NCI-H1105 (cell line): ENCODE measurements around the gene DOK7.
"Not testable (repeated sequence)": the region's sequence is repeated elsewhere in the genome, so short reads cannot be mapped to it uniquely, and the experiment has no call there.

ENCODE experiments used
- DNase-seq: peaks from one replicate; lab custom pipeline; 2025; lab: John Stamatoyannopoulos, UW

Gene DOK7

GRCh38 chr4:3502941-3503936, 40.1 kb downstream of the DOK7 start:
- no peak for DNase-seq

GRCh38 chr4:3505231-3505630, 42.1 kb downstream of the DOK7 start:
- no peak for DNase-seq

GRCh38 chr4:3508542-3508941, 45.4 kb downstream of the DOK7 start:
- no peak for DNase-seq

DNA sequence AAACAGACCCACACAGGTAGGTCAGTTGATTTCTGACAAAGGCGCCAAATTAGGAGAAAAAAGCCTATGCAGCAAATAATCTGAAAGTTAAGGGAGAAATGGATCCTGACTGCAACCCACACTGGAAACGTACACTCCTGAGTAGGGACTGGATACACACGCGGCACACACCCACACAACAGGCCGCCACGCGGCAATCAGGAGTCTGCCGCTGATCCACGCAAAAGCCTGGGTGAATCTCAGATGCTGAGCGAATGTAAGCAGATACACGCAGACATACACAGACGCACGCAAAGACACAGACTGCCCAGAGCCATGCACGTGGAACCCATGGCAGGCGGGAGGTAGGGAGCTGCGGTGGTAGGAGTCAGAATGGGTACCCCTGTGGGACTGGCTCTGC, 47.4 kb downstream of the DOK7 start:
- DNase-seq = no peak

DNA sequence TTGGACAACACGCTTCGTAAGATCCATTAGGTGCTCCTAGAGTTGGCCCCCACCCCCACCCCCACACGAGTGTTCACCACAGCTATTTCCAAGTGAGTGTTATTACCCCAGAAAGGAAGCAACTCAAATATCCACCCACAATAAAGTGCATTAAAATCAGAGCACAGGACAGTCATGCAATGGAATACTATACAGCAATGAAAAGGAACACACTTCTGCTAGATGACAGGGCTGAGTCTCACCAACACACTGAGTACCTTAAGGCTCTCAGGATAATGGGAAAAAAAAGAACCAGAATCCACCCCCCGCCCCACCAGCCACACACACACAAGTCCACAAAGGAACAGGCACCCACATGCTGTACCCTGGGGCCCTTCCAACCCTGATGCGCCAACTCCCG, 48.1 kb downstream of the DOK7 start:
- no peak for DNase-seq

DNA sequence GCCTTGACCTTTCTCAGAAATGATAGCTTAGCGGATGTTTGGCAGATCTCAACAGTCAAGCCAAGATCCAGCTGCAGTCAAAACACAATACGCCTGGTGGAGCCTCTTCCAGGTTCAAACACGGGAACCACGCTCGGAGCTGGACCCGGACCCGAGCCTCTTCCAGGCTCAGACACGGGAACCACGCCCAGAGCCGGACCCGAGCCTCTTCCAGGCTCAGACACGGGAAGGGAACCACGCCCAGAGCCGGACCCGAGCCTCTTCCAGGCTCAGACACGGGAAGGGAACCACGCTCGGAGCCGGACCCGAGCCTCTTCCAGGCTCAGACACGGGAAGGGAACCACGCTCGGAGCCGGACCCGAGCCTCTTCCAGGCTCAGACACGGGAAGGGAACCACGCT, 48.5 kb downstream of the DOK7 start:
- not testable (repeated sequence) for DNase-seq

- no peak for DNase-seq
Measured at GRCh38 chr4:3512279-3512678, 49.2 kb downstream of the DOK7 start.

DNA sequence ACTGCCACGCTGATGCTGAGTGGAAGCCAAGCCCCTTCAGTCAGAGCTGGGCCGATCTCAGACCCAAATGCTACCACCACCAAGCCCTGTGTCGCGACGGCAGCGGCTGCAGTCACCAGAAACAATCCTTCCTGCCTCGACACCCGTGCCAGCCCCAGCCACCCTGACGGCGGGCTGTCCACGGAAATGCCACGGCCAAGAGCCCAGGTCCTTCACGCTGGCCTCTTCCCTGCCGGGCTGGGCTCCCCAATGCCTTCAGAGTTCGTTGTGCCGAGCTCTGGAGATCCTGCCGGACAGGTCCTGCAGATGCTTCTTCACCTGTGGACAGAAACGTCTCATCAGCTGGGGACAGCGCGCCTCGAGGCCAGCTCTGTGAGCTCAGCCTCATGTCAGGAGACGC, 49.6 kb downstream of the DOK7 start:
- no peak for DNase-seq

GRCh38 chr4:3513807-3514206, 50.7 kb downstream of the DOK7 start:
- DNase-seq = no peak

DNA sequence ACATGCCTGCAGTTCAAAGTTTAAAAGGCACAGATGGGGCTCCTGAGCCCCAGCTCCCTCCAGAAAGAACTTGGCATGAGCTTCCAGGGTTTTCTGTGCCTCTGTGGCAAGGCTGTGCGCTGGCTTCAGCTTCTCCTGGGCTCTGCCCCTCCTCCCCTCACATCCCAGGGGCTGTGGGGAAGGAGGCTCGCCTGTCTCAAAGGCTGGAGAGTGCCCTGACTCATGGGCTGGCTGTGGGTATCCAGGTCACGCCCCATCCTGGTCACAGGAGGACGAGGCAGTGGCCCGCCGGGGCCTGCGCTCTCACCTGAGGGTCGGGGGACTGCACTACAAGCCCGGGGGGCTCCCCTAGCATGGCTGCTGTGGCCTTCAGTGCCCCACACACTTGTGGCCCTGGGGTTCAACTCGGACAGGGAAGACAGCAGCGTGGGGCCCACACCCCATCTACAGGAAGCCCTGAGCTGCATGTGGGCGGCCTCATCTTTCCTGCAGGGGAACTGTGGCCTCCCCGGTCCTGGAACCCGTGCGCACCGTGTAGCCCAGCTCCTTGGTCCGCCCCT, 51.2 kb downstream of the DOK7 start:
- no peak for DNase-seq

DNA sequence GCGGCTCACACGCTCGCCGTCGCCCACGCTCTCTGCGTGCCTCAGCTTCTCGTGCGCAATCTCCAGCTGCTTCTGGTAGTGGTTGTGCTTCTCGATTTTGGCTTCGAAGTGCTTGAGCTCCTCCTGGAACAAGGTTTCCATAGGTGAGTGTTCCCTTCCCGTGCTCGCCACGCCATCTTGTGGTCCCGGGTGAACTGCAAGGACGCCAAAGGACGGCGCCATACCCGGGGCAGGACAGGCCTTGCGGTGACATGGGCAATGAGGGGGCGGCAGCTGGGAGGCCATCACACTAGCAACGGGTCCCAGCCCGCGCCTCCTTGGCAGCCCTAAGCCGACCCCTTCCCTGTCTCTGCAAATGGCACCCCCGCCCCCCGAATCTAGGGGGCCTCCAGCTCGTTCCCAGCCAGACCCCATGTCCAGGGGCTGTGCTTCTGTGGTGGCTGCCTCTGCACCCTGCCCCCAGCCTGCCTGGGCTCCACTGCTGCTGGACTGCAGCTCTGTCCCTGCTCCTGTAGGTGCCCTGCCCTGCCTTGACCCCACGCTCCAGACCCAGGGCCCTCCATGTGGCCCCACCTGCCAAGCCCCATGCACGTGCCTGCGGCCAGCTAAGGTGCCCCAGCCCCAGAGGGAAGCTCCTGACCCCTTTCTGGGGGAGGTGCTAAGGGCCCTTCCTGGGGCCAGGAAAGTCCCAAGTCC, 51.8 kb downstream of the DOK7 start:
- no peak for DNase-seq

GRCh38 chr4:3515646-3516045, 52.5 kb downstream of the DOK7 start:
- DNase-seq = no peak

DNA sequence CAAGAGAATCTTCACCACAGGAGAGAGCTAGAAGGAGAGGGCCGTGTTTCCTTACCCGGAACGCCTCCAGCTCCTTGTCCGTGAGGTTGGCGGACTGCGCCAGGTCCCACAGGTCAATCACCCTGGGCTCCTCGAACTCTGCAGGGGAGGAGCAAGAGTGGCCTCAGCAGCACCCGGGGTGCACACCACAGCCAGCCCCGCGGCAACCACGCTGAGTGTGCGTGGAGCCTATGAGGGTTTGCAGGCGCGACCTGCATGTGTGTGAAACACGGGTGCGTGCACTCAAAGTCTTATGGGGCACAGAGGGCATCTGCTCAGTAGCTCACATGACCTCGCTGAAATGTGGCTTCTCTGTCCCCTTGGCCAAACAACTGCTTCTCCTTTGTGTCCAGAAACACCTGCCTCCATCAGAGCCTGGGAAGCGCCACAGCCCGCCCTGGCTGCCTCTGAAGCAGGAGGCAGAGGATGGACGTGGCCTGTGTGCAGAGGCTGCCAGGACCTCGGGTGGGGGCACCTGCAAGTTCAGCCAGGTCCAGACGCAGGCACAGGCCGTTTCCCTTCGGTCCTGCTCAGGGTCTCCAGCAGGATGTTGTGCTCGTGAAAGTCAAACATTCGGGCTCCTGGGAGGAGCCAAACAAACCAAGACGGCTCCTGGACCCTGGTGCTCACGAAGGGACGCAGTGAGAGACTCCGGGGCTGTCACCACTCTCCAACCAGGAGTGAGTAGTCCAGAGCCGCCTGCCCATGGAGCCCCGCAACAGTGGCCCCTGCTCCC, 53.1 kb downstream of the DOK7 start:
- DNase-seq = no peak

GRCh38 chr4:3516836-3517730, 54.0 kb downstream of the DOK7 start:
- DNase-seq = no peak

DNA sequence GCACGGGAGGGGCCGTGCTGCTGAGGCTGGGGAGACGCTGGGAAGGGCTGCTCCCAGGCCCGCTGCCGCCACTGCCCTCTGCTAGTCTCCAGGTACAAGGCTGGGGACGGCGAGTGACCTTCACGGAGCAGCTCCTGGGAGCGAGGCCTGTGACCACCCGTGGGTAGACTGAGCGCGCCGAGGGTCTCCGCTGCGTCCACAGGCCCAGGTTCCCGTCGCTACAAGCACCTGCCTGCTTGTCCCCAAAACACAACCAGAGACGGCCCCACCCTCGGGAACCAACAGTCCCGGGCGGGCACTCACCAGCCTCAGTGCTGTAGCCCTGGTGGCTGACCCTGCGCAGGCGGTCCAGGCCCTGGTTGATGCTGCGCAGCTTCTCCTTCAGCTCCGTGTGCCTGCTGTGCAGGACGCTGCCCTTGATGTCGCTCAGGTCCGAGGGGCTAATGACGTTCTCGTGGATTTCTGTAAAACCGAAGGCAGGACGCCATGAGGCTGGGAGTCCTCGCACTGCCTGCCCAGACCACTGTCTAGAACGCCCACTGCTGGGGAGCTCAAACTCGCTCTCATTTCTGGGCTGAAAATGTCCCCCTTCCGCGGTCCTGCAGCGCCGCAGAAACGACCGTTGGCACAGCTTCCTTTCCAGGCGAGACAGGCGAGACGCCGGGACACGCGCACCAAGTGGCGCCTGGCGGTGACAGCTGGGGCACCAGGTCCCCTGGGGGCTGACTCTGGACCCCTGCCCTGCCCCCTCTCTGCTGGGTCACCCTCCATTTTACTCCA, 54.8 kb downstream of the DOK7 start:
- no peak for DNase-seq

GRCh38 chr4:3518511-3518880, 55.4 kb downstream of the DOK7 start:
- no peak for DNase-seq

DNA sequence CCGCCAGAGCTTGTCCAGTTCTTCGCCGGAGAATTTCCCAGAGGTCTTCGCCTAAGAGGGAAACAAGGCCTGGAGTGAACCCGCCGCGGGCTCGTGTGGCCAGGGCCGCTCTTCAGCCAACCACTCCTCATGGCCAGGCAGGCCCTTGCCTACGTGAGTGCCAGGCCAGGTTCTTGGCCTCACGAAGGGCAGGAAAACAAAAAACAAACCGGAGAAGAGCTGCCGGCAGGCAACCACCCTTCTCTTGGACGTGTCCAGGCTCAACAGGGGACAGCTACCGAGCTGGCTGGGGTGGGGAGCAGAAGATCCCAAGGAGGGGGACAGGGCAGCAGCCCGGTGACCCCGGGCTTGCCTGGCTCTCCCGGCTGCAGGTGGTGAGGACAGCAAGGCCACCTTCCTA, 55.8 kb downstream of the DOK7 start:
- DNase-seq = no peak

- no peak for DNase-seq
Measured at GRCh38 chr4:3519468-3520264, 56.6 kb downstream of the DOK7 start.

DNA sequence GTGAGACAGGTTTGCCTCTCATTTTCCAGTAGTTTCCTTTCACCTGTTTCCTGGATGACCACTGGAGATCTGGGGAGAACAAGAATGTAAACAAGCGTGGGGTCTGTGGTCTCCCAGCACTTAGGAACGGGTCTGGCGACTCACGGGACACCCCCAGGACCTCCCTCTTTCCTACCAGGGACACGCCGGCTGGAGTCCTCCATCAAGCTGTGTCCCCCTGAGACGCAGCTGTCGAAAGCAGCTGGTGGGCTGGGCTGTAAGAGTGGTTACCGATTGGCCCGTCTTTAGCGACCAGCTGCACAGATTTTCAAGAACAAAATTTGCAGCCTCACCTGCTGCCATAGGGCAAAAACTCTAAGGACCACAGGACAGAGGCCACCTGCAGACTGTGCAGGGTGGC, 57.2 kb downstream of the DOK7 start:
- DNase-seq = no peak
